Measurements from ENCODE around the gene CACNA1E.

CACNA1E gene

GRCh38 chr1:181545395-181545794, 62.1 kb downstream of the CACNA1E start:
- no CpG with 5 or more reads among the region's 4 CpGs for WGBS (ENCODE audit: extremely low coverage, insufficient coverage, insufficient read length)
- H3K79me1 ChIP-seq (ENCODE audit: low read length): no peaks in the 10 kb centered on the region
- no peaks in the 10 kb centered on the region for H3K36me3 ChIP-seq (ENCODE audit: control insufficient read depth in 1 of 2, insufficient read depth in 2 of 2, low read length in 2 of 2)
- H4K8ac ChIP-seq (ENCODE audit: low read depth, low read length): no peak overlapping the region
- no peak overlapping the region for H2AFZ ChIP-seq (ENCODE audit: insufficient read depth, low read length, poor library complexity)
- H3K23ac ChIP-seq (ENCODE audit: low read length): no peak overlapping the region
- no peak overlapping the region for H3K14ac ChIP-seq (ENCODE audit: low read length)
- no peak overlapping the region for H3K27ac ChIP-seq (ENCODE audit: low read depth, low read length)
- no peak overlapping the region for H4K12ac ChIP-seq (ENCODE audit: low read depth, low read length)
- H3K4me1 ChIP-seq (ENCODE audit: control insufficient read depth in 1 of 2, insufficient read depth in 2 of 2, low read length in 2 of 2): no peaks in the 10 kb centered on the region
- H3K18ac ChIP-seq (ENCODE audit: low read length): no peak overlapping the region
- H3K27me3 ChIP-seq (ENCODE audit: insufficient read depth, low read length): no peaks in the 10 kb centered on the region
- no peaks in the 10 kb centered on the region for H3K79me2 ChIP-seq (ENCODE audit: control insufficient read depth, insufficient read depth, low read length, poor library complexity)
- no peak overlapping the region for H3K4ac ChIP-seq (ENCODE audit: low read depth, low read length)
- H3K9ac ChIP-seq (ENCODE audit: low read length): no peak overlapping the region
- no peak overlapping the region for H2BK5ac ChIP-seq (ENCODE audit: low read depth, low read length, poor library complexity)
- no peak overlapping the region for H3K4me3 ChIP-seq (ENCODE audit: low read depth, low read length)
- H3K4me2 ChIP-seq (ENCODE audit: low read length): no peak overlapping the region
- no peak overlapping the region for H2AK5ac ChIP-seq (ENCODE audit: low read length)
- no peak overlapping the region for H2BK12ac ChIP-seq (ENCODE audit: low read length)
- DNase-seq: no peak
- no peak overlapping the region for H4K91ac ChIP-seq (ENCODE audit: low read depth, low read length)
- no peaks in the 10 kb centered on the region for H3K9me3 ChIP-seq (ENCODE audit: insufficient read depth, low read depth, low read length)
- H2BK120ac ChIP-seq (ENCODE audit: insufficient read depth, low read length, poor library complexity): no peak overlapping the region

- DNase-seq: no peak
- H2BK5ac ChIP-seq (ENCODE audit: low read depth, low read length, poor library complexity): no peak overlapping the region
- H3K23ac ChIP-seq (ENCODE audit: low read length): no peak overlapping the region
- no peak overlapping the region for H3K14ac ChIP-seq (ENCODE audit: low read length)
- H3K79me1 ChIP-seq (ENCODE audit: low read length): no peaks in the 10 kb centered on the region
- no peak overlapping the region for H3K4me2 ChIP-seq (ENCODE audit: low read length)
- H4K12ac ChIP-seq (ENCODE audit: low read depth, low read length): no peak overlapping the region
- no peak overlapping the region for H3K27ac ChIP-seq (ENCODE audit: low read depth, low read length)
- no peak overlapping the region for H2BK120ac ChIP-seq (ENCODE audit: insufficient read depth, low read length, poor library complexity)
- H3K36me3 ChIP-seq (ENCODE audit: control insufficient read depth in 1 of 2, insufficient read depth in 2 of 2, low read length in 2 of 2): no peaks in the 10 kb centered on the region
- WGBS (ENCODE audit: extremely low coverage, insufficient coverage, insufficient read length): no CpG with 5 or more reads among the region's 2 CpGs
- no peaks in the 10 kb centered on the region for H3K9me3 ChIP-seq (ENCODE audit: insufficient read depth, low read depth, low read length)
- H3K4me1 ChIP-seq (ENCODE audit: control insufficient read depth in 1 of 2, insufficient read depth in 2 of 2, low read length in 2 of 2): no peaks in the 10 kb centered on the region
- H3K4me3 ChIP-seq (ENCODE audit: low read depth, low read length): no peak overlapping the region
- H2BK12ac ChIP-seq (ENCODE audit: low read length): no peak overlapping the region
- H3K4ac ChIP-seq (ENCODE audit: low read depth, low read length): no peak overlapping the region
- no peak overlapping the region for H4K8ac ChIP-seq (ENCODE audit: low read depth, low read length)
- no peak overlapping the region for H4K91ac ChIP-seq (ENCODE audit: low read depth, low read length)
- H2AFZ ChIP-seq (ENCODE audit: insufficient read depth, low read length, poor library complexity): no peak overlapping the region
- no peak overlapping the region for H3K18ac ChIP-seq (ENCODE audit: low read length)
- H3K27me3 ChIP-seq (ENCODE audit: insufficient read depth, low read length): no peaks in the 10 kb centered on the region
- H2AK5ac ChIP-seq (ENCODE audit: low read length): no peak overlapping the region
- H3K79me2 ChIP-seq (ENCODE audit: control insufficient read depth, insufficient read depth, low read length, poor library complexity): no peaks in the 10 kb centered on the region
- no peak overlapping the region for H3K9ac ChIP-seq (ENCODE audit: low read length)
These were observed 65.2 kb downstream of the CACNA1E start for GRCh38 chr1:181548497-181548896.

- Histone ChIP-seq H2BK120ac (ENCODE audit: insufficient read depth, low read length, poor library complexity) (no peak overlapping the region), H3K14ac (ENCODE audit: low read length) (no peak overlapping the region), H3K4ac (ENCODE audit: low read depth, low read length) (no peak overlapping the region), H4K12ac (ENCODE audit: low read depth, low read length) (no peak overlapping the region), H2AFZ (ENCODE audit: insufficient read depth, low read length, poor library complexity) (no peak overlapping the region), H3K36me3 (ENCODE audit: control insufficient read depth in 1 of 2, insufficient read depth in 2 of 2, low read length in 2 of 2) (no peaks in the 10 kb centered on the region), H2AK5ac (ENCODE audit: low read length) (no peak overlapping the region), H3K18ac (ENCODE audit: low read length) (no peak overlapping the region), H3K27me3 (ENCODE audit: insufficient read depth, low read length) (no peaks in the 10 kb centered on the region), H3K9ac (ENCODE audit: low read length) (no peak overlapping the region), H3K4me1 (ENCODE audit: control insufficient read depth in 1 of 2, insufficient read depth in 2 of 2, low read length in 2 of 2) (no peaks in the 10 kb centered on the region), H2BK12ac (ENCODE audit: low read length) (no peak overlapping the region), H3K4me2 (ENCODE audit: low read length) (no peak overlapping the region), H3K9me3 (ENCODE audit: insufficient read depth, low read depth, low read length) (no peaks in the 10 kb centered on the region), H3K79me2 (ENCODE audit: control insufficient read depth, insufficient read depth, low read length, poor library complexity) (no peaks in the 10 kb centered on the region), H4K8ac (ENCODE audit: low read depth, low read length) (no peak overlapping the region), H3K27ac (ENCODE audit: low read depth, low read length) (no peak overlapping the region), H3K79me1 (ENCODE audit: low read length) (no peaks in the 10 kb centered on the region), H2BK5ac (ENCODE audit: low read depth, low read length, poor library complexity) (no peak overlapping the region), H3K4me3 (ENCODE audit: low read depth, low read length) (no peak overlapping the region), H4K91ac (ENCODE audit: low read depth, low read length) (no peak overlapping the region), H3K23ac (ENCODE audit: low read length) (no peak overlapping the region)
- no CpG with 5 or more reads among the region's 6 CpGs for WGBS (ENCODE audit: extremely low coverage, insufficient coverage, insufficient read length)
- no peak for DNase-seq
These were observed 67.9 kb downstream of the CACNA1E start for GRCh38 chr1:181551249-181551648.

GRCh38 chr1:181551754-181552153, 68.4 kb downstream of the CACNA1E start:
- no peak overlapping the region for H3K4me3 ChIP-seq (ENCODE audit: low read depth, low read length)
- no peaks in the 10 kb centered on the region for H3K4me1 ChIP-seq (ENCODE audit: control insufficient read depth in 1 of 2, insufficient read depth in 2 of 2, low read length in 2 of 2)
- no peak overlapping the region for H2BK5ac ChIP-seq (ENCODE audit: low read depth, low read length, poor library complexity)
- DNase-seq: no peak
- H4K8ac ChIP-seq (ENCODE audit: low read depth, low read length): no peak overlapping the region
- no peaks in the 10 kb centered on the region for H3K79me2 ChIP-seq (ENCODE audit: control insufficient read depth, insufficient read depth, low read length, poor library complexity)
- H3K9ac ChIP-seq (ENCODE audit: low read length): no peak overlapping the region
- H3K9me3 ChIP-seq (ENCODE audit: insufficient read depth, low read depth, low read length): no peaks in the 10 kb centered on the region
- H3K4ac ChIP-seq (ENCODE audit: low read depth, low read length): no peak overlapping the region
- H4K91ac ChIP-seq (ENCODE audit: low read depth, low read length): no peak overlapping the region
- H3K36me3 ChIP-seq (ENCODE audit: control insufficient read depth in 1 of 2, insufficient read depth in 2 of 2, low read length in 2 of 2): no peaks in the 10 kb centered on the region
- H3K18ac ChIP-seq (ENCODE audit: low read length): no peak overlapping the region
- no peak overlapping the region for H2AK5ac ChIP-seq (ENCODE audit: low read length)
- no peaks in the 10 kb centered on the region for H3K27me3 ChIP-seq (ENCODE audit: insufficient read depth, low read length)
- no peaks in the 10 kb centered on the region for H3K79me1 ChIP-seq (ENCODE audit: low read length)
- H2BK12ac ChIP-seq (ENCODE audit: low read length): no peak overlapping the region
- 100% methylated on average over 1 of the region's 3 CpGs for WGBS (ENCODE audit: extremely low coverage, insufficient coverage, insufficient read length)
- H2AFZ ChIP-seq (ENCODE audit: insufficient read depth, low read length, poor library complexity): no peak overlapping the region
- H3K4me2 ChIP-seq (ENCODE audit: low read length): no peak overlapping the region
- no peak overlapping the region for H4K12ac ChIP-seq (ENCODE audit: low read depth, low read length)
- H3K27ac ChIP-seq (ENCODE audit: low read depth, low read length): no peak overlapping the region
- H2BK120ac ChIP-seq (ENCODE audit: insufficient read depth, low read length, poor library complexity): no peak overlapping the region
- H3K14ac ChIP-seq (ENCODE audit: low read length): no peak overlapping the region
- H3K23ac ChIP-seq (ENCODE audit: low read length): no peak overlapping the region
